Endothelial cell of umbilical vein (primary cell): ENCODE results near the gene H1-8. TPM values are rescaled to one million over a fixed set of nuclear protein-coding genes. Genes with fewer than 3 reads are reported as not detected.

Experiments used
- BruUV-seq: library from RNA; stranded (reverse); fragments of 400-500 nt; replicated peaks from 2 replicates; lab custom pipeline; 2021; lab: Mats Ljungman, UMichigan
- CTCF ChIA-PET: fragments of 300-600, 350-600 bp; sonication (Branson Sonifier 250); formaldehyde crosslinking; loops from one replicate; lab custom pipeline; 2021; ENCODE audit warnings: antibody characterized with exemption, inconsistent platforms; lab: Charles Lee
- POLR2A ChIA-PET: fragments of 300-600, 350-600 bp; sonication (Branson Sonifier 250); formaldehyde crosslinking; loops from one replicate; lab custom pipeline; 2021; ENCODE audit warnings: antibody characterized with exemption, inconsistent platforms; lab: Charles Lee
- DNase-seq: peaks from one replicate; pipeline ENCODE4 v3.0.0-alpha.2; 2011; ENCODE audit warnings: low read depth, low spot score
- FAIRE-seq: peaks from 2 replicates; lab custom pipeline; 2011; peaks lifted over from hg19 to GRCh38; lab: Jason Lieb, UNC
- H2AFZ ChIP-seq: 2 replicates; pipeline ENCODE4 v1.6.0; 2012; ENCODE audit warnings: low read depth, low read length, control low read depth, inconsistent platforms
- H3K27ac ChIP-seq: 2 replicates; pipeline ENCODE4 v1.5.1; 2011; ENCODE audit warnings: low read depth, mild to moderate bottlenecking, control low read depth, low read length, moderate library complexity; ENCODE audit not compliant: insufficient read depth
- H3K27me3 ChIP-seq, 2 experiments: 2 replicates each; pipeline versions ENCODE4 v1.6.0 to v1.6.1; 2011; ENCODE audit warnings: low read length in 2 of 2, mixed read lengths in 1 of 2; ENCODE audit not compliant: control insufficient read depth in 2 of 2, insufficient read depth in 2 of 2
- H3K36me3 ChIP-seq, 2 experiments: 2 replicates in 1 of 2; 3 replicates in 1 of 2; pipeline ENCODE4 v1.5.1; 2011; ENCODE audit warnings: low read length in 2 of 2, mild to moderate bottlenecking in 1 of 2, moderate library complexity in 1 of 2; ENCODE audit not compliant: control insufficient read depth in 2 of 2, insufficient read depth in 2 of 2; ENCODE audit errors: extremely low read depth in 1 of 2
- H3K4me1 ChIP-seq: 3 replicates; pipeline ENCODE4 v1.5.1; 2011; ENCODE audit warnings: mild to moderate bottlenecking, low read length; ENCODE audit not compliant: control insufficient read depth, insufficient read depth; ENCODE audit errors: extremely low read depth
- H3K4me2 ChIP-seq: 2 replicates; pipeline ENCODE4 v1.6.1; 2011; ENCODE audit warnings: low read length, control low read depth, mixed read lengths; ENCODE audit not compliant: insufficient read depth
- H3K4me3 ChIP-seq, 3 experiments: fragments of 200-600 bp in 1 of 3; sonication (generic), shearing (Covaris generic) in 1 of 3; replicated peaks in 1 of 3; 2 replicates each; pipeline ENCODE4 v1.5.1; 2011 to 2016; ENCODE audit warnings: control low read depth in 3 of 3, low read length in 3 of 3, mild to moderate bottlenecking in 2 of 3, inconsistent platforms in 1 of 3, low read depth in 1 of 3, moderate library complexity in 1 of 3; ENCODE audit not compliant: insufficient read depth in 1 of 3
- H3K79me2 ChIP-seq: 2 replicates; pipeline ENCODE4 v1.6.0; 2012; ENCODE audit warnings: low read length, inconsistent platforms; ENCODE audit not compliant: control insufficient read depth, insufficient read depth
- H3K9ac ChIP-seq: replicated peaks from 2 replicates; pipeline ENCODE3; 2011; ENCODE audit warnings: low read length, control low read depth; ENCODE audit not compliant: insufficient read depth; ENCODE audit errors: extremely low read depth
- H3K9me1 ChIP-seq: replicated peaks from 3 replicates; pipeline ENCODE4 v1.6.0; 2011; ENCODE audit warnings: mild to moderate bottlenecking, low read length; ENCODE audit not compliant: control insufficient read depth, insufficient read depth; ENCODE audit errors: extremely low read depth
- H3K9me3 ChIP-seq: replicated peaks from 2 replicates; pipeline ENCODE4 v1.5.1; 2012; ENCODE audit warnings: low read length, inconsistent platforms; ENCODE audit not compliant: control insufficient read depth, insufficient read depth
- H4K20me1 ChIP-seq: replicated peaks from 2 replicates; pipeline ENCODE3; 2011; ENCODE audit warnings: mild to moderate bottlenecking, low read length; ENCODE audit not compliant: control insufficient read depth, insufficient read depth; ENCODE audit errors: extremely low read depth
- EZH2 ChIP-seq: IDR thresholded peaks from 2 replicates; pipeline ENCODE4 v1.6.1; 2012; ENCODE audit warnings: borderline replicate concordance, low read depth, mild to moderate bottlenecking, moderate library complexity, low read length, inconsistent platforms; ENCODE audit not compliant: severe bottlenecking
- FOS ChIP-seq: IDR thresholded peaks from 2 replicates; pipeline ENCODE4 v1.6.1; 2011; ENCODE audit warnings: mild to moderate bottlenecking, low read length, moderate library complexity, borderline replicate concordance; ENCODE audit not compliant: insufficient read depth
- GATA2 ChIP-seq: IDR thresholded peaks from 2 replicates; pipeline ENCODE4 v1.7.0; 2011; ENCODE audit warnings: low read depth, mild to moderate bottlenecking, moderate library complexity, mixed read lengths, low read length; ENCODE audit not compliant: insufficient read length, insufficient read depth
- JUN ChIP-seq: IDR thresholded peaks from 2 replicates; pipeline ENCODE4 v1.6.1; 2011; ENCODE audit warnings: borderline replicate concordance, low read depth; ENCODE audit not compliant: insufficient read length, insufficient read depth
- MYC ChIP-seq: IDR thresholded peaks from one replicate; pipeline ENCODE4 v1.6.1; 2011; ENCODE audit warnings: mild to moderate bottlenecking, low read depth, low read length
- POLR2A ChIP-seq: IDR thresholded peaks from 2 replicates; pipeline ENCODE4 v1.6.1; 2012; ENCODE audit warnings: low read depth, mild to moderate bottlenecking, control low read depth, low read length
- POLR2AphosphoS5 ChIP-seq: IDR thresholded peaks from 2 replicates; pipeline ENCODE4 v1.6.1; 2012; ENCODE audit warnings: low read depth, mild to moderate bottlenecking, control low read depth, low read length, moderate library complexity; ENCODE audit not compliant: insufficient read depth
- dilution Hi-C: fragments of 300-500 bp; cut with MboI; formaldehyde crosslinking; loops from one replicate; pipeline ENCODE4 v1.15.0; 2019; ENCODE audit warnings: low sequenced_read_pairs; ENCODE audit not compliant: extremely low pct_ligation_motif_present
- intact Hi-C: fragments of 100-400 bp; cut with micrococcal nuclease; formaldehyde crosslinking; loops from one replicate; pipeline ENCODE4 v1.10.0; 2022
- polyA plus RNA-seq, 4 experiments: library from polyadenylated mRNA; depleted of rRNA in 3 of 4; stranded (reverse) in 3 of 4; unstranded in 1 of 4; fragments of >200 nt; gene quantifications; 2 replicates each; pipeline versions ENCODE4 v1.2.1 to v1.2.3, GENCODE V29; 2011 to 2012; ENCODE audit warnings: missing spikeins in 1 of 4
- total RNA-seq: library from RNA; stranded (reverse); gene quantifications from 2 replicates; pipeline ENCODE4 v1.2.3, GENCODE V29; 2021
- TF ChIP-seq, protein P1 (sequence below): IDR thresholded peaks from 2 replicates; pipeline ENCODE4 v1.6.1; 2011; ENCODE audit not compliant: insufficient read depth, insufficient read length
- TF ChIP-seq, protein P2 (sequence below), 2 donors: IDR thresholded peaks; 1 replicate in 1 of 2; 2 replicates in 1 of 2; pipeline ENCODE4 v1.5.1; 2011; ENCODE audit warnings: low read length in 2 of 2, mild to moderate bottlenecking in 2 of 2, moderate library complexity in 2 of 2, control low read depth in 1 of 2, inconsistent platforms in 1 of 2, low read depth in 1 of 2; ENCODE audit not compliant: insufficient read depth in 1 of 2; ENCODE audit errors: extremely low read depth in 1 of 2

Gene H1-8
- total and polyA plus RNA-seq, 2 donors (not counting 3 experiments of a cell fraction or from before 2014, with no cell fraction given): not detected

DNA sequence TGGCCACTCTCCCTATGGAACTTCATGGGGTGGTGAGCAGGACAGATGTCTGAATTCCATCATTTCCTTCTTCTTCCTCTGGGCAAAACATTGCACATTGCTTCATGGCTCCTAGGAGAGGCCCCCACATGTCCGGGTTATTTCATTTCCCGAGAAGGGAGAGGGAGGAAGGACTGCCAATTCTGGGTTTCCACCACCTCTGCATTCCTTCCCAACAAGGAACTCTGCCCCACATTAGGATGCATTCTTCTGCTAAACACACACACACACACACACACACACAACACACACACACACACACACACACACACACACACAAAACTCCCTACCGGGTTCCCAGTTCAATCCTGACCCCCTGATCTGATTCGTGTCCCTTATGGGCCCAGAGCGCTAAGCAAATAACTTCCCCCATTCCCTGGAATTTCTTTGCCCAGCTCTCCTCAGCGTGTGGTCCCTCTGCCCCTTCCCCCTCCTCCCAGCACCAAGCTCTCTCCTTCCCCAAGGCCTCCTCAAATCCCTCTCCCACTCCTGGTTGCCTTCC is 12.7 kb upstream of the H1-8 start:
- POLR2A ChIA-PET: no interaction called here

More for the DNA sequence above, 12.7 kb upstream of the H1-8 start:
- no TSS peak for BruUV-seq
- intact Hi-C loops: no loop called here
- Histone ChIP-seq H3K27ac (no peak overlapping the region), H4K20me1 (no peaks in the 10 kb centered on the region), H3K4me3 (no peak overlapping the region), H2AFZ (peak overlapping the region; percentile 69), H3K9ac (no peak overlapping the region), H3K4me1 (peaks cover 9% of the 10 kb centered on the region), H3K79me2 (no peaks in the 10 kb centered on the region), H3K36me3 (no peaks in the 10 kb centered on the region), H3K9me3 (no peaks in the 10 kb centered on the region), H3K9me1 (no peaks in the 10 kb centered on the region), H3K4me2 (no peak overlapping the region), H3K27me3 (no peaks in the 10 kb centered on the region)
- dilution Hi-C loops: no loop called here
- CTCF ChIA-PET: no interaction called here
- DNase-seq: peak; percentile 44
- peak; percentile 71 for FAIRE-seq
- TF ChIP-seq GATA2: no peak
- no peak for TF ChIP-seq POLR2AphosphoS5
- no peak for TF ChIP-seq MYC
- TF ChIP-seq JUN: no peak
- TF ChIP-seq, protein P1, sequence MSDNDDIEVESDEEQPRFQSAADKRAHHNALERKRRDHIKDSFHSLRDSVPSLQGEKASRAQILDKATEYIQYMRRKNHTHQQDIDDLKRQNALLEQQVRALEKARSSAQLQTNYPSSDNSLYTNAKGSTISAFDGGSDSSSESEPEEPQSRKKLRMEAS: no peak
- no peak for TF ChIP-seq EZH2
- no peak for TF ChIP-seq FOS
- no peak for TF ChIP-seq POLR2A
- TF ChIP-seq, protein P2, sequence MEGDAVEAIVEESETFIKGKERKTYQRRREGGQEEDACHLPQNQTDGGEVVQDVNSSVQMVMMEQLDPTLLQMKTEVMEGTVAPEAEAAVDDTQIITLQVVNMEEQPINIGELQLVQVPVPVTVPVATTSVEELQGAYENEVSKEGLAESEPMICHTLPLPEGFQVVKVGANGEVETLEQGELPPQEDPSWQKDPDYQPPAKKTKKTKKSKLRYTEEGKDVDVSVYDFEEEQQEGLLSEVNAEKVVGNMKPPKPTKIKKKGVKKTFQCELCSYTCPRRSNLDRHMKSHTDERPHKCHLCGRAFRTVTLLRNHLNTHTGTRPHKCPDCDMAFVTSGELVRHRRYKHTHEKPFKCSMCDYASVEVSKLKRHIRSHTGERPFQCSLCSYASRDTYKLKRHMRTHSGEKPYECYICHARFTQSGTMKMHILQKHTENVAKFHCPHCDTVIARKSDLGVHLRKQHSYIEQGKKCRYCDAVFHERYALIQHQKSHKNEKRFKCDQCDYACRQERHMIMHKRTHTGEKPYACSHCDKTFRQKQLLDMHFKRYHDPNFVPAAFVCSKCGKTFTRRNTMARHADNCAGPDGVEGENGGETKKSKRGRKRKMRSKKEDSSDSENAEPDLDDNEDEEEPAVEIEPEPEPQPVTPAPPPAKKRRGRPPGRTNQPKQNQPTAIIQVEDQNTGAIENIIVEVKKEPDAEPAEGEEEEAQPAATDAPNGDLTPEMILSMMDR (IDR thresholded peaks at IDR 0.05; ENCODE audit: extremely low read depth in 1 of 2, insufficient read depth in 1 of 2, low read depth in 1 of 2, low read length in 2 of 2): no peak
